SK-N-MC (cell line): ENCODE results near the gene CRABP2.

Experiments used
- DNase-seq: peaks from one replicate; pipeline ENCODE4 v3.0.0-alpha.2; 2011; ENCODE audit warnings: low read depth, low spot score
- H3K27ac ChIP-seq: fragments of 200-600 bp; sonication (generic); 2 replicates; pipeline ENCODE4 v1.5.1; 2016; ENCODE audit warnings: mixed run types
- H3K36me3 ChIP-seq: fragments of 200-600 bp; sonication (generic); 2 replicates; pipeline ENCODE4 v1.6.1; 2017; ENCODE audit warnings: antibody characterized with exemption, low read length, mixed read lengths; ENCODE audit not compliant: insufficient read depth
- H3K4me3 ChIP-seq: fragments of 200-600 bp; sonication (generic); 2 replicates; pipeline ENCODE4 v1.5.1; 2016
- H3K9ac ChIP-seq: fragments of 200-600 bp; sonication (generic); 2 replicates; pipeline ENCODE4 v1.8.0; 2017; ENCODE audit warnings: mixed run types, mixed read lengths; ENCODE audit not compliant: insufficient read length
- H3K9me3 ChIP-seq: fragments of 200-600 bp; sonication (generic); 2 replicates; pipeline ENCODE4 v1.6.1; 2017; ENCODE audit warnings: low read depth, mild to moderate bottlenecking, antibody characterized with exemption, low read length, moderate library complexity, mixed read lengths
- EZH2 ChIP-seq: fragments of 200-600 bp; sonication (generic); IDR thresholded peaks from one replicate; pipeline ENCODE4 v1.6.1; 2017; ENCODE audit warnings: antibody characterized with exemption
- FOXP2 ChIP-seq: optimal IDR thresholded peaks from 2 replicates; pipeline ENCODE3; 2011; ENCODE audit warnings: mild to moderate bottlenecking, moderate library complexity; ENCODE audit not compliant: insufficient read depth; ENCODE audit errors: extremely low read length, control extremely low read depth
- POLR2AphosphoS5 ChIP-seq: IDR thresholded peaks from 2 replicates; pipeline ENCODE4 v1.6.1; 2012; ENCODE audit warnings: mild to moderate bottlenecking, low read depth, low read length, borderline replicate concordance

CRABP2 gene

DNA sequence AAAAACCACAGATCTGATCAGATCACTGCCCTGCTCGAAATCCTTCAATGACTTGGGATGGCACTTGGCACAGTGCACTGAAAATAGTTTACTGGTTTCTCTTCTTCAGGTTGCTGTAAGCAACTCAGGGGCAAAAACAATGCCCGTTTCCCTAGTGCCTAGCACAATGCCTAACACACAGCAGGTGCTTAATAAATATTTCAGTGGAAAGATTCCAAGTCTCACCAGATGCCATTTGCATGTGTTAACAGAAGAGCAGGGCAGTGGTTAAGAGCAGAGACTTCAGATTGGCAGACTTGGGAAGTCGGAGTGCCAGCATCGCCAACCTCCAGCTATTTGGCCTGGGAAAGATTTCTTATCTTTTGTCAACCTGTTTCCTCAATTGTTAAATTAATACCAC is 12.0 kb upstream of the CRABP2 start:
- H3K4me3 ChIP-seq: no peak overlapping the region
- H3K27ac ChIP-seq: no peak overlapping the region
- H3K9ac ChIP-seq: no peak overlapping the region
- no peaks in the 10 kb centered on the region for H3K9me3 ChIP-seq
- peaks cover 13% of the 10 kb centered on the region; the same call in 1 of the 2 replicates for H3K36me3 ChIP-seq
- TF ChIP-seq EZH2: no peak
- TF ChIP-seq FOXP2: no peak
- no peak for TF ChIP-seq POLR2AphosphoS5
- DNase-seq: no peak

DNA sequence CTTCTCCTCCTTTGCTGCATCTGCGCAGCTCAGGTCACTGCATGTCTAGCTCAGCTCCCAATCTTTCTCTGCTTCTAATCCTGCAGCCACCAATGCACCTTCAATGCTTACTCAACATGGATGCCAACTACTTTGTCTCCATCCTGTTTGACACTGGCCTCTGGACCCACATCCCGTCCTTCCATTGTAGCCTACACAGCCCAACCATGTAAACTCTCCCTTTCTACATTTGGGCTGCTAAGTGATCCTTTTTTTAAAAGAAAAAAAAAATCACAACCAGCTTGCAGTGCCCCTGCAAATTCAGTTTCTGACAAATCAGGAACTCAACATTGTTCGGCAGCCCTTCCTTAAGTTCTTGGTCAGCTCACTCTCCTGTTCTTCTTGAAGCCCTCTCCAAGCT is 9.4 kb upstream of the CRABP2 start:
- DNase-seq: no peak
- no peaks in the 10 kb centered on the region for H3K36me3 ChIP-seq
- H3K27ac ChIP-seq: no peak overlapping the region
- no peak overlapping the region for H3K9ac ChIP-seq
- H3K4me3 ChIP-seq: no peak overlapping the region
- TF ChIP-seq POLR2AphosphoS5: no peak
- H3K9me3 ChIP-seq: no peaks in the 10 kb centered on the region

DNA sequence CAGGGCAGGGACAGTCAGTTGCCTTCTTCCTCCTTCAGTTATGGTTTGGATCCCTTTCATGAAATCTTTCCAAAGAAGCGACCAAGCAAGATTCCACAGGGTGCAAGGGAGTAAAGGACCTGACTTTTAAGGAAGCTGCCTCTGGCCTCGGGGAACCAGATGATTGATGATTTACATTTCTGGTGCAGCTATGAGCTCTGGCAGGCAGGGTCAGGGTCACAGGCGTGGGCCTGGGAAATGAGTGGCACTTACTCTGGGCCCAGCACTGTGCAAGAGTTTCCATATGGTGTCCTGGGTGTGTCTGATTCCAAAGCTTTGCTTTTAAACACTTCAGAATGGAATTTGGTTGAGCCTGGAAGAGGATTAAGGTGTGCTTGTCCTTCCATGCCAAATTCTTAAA is 7.2 kb upstream of the CRABP2 start:
- H3K27ac ChIP-seq: no peak overlapping the region
- H3K9me3 ChIP-seq: no peaks in the 10 kb centered on the region
- TF ChIP-seq EZH2 (no peak), FOXP2 (no peak), POLR2AphosphoS5 (no peak)
- H3K36me3 ChIP-seq: no peaks in the 10 kb centered on the region
- H3K4me3 ChIP-seq: no peak overlapping the region
- H3K9ac ChIP-seq: no peak overlapping the region
- DNase-seq: no peak

DNA sequence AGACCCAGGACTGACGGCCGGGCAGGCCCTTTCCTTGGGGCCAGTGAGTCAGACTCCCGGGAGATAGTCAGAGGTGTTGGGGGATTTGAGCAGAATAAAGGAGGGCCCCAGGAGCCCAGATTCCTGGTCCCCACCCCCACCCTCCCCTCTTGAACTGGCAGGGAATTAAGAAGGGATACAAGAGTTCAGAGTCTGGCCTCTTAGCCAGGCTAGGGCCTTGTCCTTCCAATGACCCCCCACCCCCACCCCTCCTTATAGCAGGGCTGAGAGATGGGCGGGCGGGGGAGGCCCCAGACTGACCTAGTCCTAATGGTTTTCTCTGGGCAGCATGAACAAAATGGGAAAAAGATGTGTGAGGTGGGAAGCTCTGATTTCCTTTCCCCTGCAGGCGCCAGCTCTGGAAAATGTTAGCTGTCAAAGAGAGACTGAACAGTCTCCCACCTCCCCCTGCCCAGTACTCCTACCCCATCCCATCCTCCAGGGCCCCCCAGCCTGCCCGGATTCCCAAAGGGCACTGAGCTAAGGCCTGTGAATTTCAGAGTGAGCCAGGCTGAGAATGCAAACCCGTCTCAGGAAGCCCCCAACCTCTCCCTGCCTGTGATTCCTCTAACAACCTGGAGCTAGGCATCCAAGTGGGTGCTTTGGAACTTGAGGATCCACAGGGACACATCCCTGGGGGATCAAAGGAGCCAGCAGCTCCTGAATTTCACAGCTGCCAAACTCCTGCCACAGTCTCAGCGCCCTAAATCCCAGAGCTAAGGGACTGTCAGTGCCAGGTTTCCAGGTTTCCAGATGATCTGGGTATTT is 5.8 kb upstream of the CRABP2 start:
- TF ChIP-seq EZH2: no peak
- TF ChIP-seq POLR2AphosphoS5: no peak
- no peak for TF ChIP-seq FOXP2
- DNase-seq: no peak
- Histone ChIP-seq H3K4me3 (no peak overlapping the region), H3K27ac (no peak overlapping the region), H3K36me3 (no peaks in the 10 kb centered on the region), H3K9ac (no peak overlapping the region), H3K9me3 (no peaks in the 10 kb centered on the region)

DNA sequence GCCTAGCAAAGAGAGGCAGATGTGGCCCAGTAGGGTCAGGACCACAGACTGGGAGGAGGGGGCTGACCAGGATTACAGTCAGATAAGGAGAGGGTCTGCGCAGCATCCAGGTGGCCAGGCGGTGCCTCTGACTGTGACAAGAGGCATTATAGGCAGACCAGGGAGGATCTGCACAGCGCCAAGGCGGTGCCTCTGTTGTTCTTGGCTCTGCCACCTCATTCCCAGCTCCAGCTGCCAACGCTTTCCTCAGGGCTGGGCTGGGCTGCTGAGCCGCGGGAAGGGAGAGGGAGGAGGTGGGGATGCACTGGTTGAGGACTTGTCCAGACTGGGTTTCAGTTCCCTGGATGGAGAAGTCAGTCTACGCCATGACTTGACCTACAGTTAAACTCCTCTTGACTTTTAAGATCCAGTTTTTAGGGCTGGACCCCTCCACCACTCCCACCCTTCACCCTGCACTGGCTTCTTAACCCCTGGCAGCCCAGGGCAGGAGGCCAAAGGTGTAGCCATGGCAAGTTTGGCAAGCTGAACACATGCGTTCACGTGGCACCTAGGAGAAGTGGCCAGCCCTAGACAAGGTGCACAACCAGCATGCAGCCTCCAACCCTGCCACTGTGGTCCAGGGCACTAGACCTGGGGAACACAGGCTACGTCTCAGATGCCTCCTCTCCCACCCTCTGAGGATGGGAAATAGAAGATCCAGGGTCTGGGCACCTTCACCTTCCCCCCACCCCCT is 4.5 kb upstream of the CRABP2 start:
- H3K9me3 ChIP-seq: no peaks in the 10 kb centered on the region
- no peak overlapping the region for H3K9ac ChIP-seq
- DNase-seq: no peak
- H3K27ac ChIP-seq: no peak overlapping the region
- no peak for TF ChIP-seq POLR2AphosphoS5
- no peak for TF ChIP-seq EZH2
- TF ChIP-seq FOXP2: no peak
- no peak overlapping the region for H3K4me3 ChIP-seq
- no peaks in the 10 kb centered on the region for H3K36me3 ChIP-seq

DNA sequence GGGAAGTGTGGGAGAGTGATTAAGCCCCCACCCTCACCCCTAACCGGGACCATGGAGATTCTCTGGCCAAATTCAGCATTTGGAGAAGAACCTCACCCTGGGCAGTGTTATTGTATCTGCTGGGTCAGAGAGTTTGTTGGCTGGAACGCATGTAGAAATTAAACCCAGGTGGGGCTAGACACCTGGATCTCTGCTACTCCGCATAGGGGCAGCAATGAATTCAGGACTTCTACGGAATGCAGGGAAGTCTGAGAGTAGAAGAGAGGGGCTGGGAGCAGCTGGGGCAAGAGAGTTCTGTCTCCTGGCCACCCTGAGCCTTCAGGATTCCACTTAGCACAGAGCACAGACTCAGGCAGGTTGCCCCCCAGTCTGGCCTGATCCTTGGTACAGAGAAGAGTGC is 3.6 kb upstream of the CRABP2 start:
- no peak overlapping the region for H3K9ac ChIP-seq
- 0 out of 2 replicates have a peak overlapping the region, but pooled peaks have one; percentile 13 for H3K27ac ChIP-seq
- no peak for TF ChIP-seq POLR2AphosphoS5
- no peak for TF ChIP-seq FOXP2
- TF ChIP-seq EZH2: no peak
- H3K4me3 ChIP-seq: no peak overlapping the region
- H3K9me3 ChIP-seq: no peaks in the 10 kb centered on the region
- DNase-seq: no peak
- no peaks in the 10 kb centered on the region for H3K36me3 ChIP-seq

DNA sequence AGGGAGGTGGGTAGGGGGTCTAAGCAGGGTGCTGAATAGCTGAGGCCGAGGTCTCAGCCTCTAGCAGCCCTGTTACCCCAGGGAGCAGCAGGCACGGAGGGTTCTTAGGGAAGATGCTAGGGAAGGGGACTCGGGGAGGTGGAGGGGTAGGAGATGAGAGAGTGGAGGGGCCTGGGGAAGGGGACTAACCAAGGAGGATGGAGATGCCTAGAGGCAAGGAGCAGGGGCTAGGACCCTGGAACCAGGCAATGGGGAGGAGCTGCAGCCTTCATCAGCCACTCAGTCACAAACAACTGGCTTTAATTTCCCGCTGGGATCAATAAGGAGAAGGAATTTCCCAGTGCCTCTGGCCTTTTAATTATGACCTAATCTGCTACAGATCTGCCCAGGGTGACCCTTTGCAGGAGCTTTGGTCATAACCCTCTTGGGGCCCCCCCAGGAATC is 2.9 kb upstream of the CRABP2 start:
- Histone ChIP-seq H3K27ac (no peak overlapping the region), H3K4me3 (no peak overlapping the region), H3K9me3 (no peaks in the 10 kb centered on the region), H3K36me3 (no peaks in the 10 kb centered on the region), H3K9ac (no peak overlapping the region)
- no peak for TF ChIP-seq EZH2
- no peak for TF ChIP-seq POLR2AphosphoS5
- TF ChIP-seq FOXP2: no peak
- no peak for DNase-seq

DNA sequence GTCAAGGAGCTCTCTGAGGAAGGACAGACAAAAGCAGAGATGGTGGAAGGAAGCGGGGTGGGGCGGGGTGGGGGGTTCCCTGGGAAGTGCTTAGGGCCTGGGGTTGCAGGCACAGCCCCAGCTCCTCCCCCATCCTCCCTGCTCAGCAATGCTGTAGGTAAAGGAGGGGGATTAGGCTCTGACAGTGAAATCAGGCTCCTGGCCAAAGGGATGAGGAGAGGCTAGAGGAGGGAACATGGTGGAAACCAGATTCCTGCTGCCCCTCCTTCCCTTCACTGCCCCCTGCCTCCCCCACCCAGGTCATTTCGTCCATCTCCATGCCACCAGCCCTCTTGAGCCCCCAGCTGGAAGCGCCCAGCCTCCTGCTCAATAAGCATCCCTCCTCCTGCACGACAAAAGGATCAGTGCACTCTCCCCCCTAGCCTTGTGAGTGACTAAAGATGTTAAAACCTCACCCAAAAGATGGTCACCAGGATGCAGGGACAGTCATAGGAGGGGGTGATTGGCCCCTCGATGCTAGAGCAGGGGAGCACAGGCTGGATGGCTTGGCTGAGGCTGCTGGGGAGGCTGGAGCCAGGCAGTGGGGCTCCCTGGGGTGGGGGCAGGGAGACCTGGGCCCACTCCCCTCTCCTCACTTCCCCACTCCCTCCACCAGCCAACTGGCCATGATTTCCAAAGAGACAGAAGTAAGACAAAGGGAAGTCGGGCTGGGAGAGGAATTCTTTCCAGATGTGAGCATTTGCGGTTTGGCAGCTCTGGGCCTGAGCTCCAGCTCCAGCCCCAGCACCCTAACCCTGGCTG is 2.2 kb upstream of the CRABP2 start:
- no peak for DNase-seq
- no peak overlapping the region for H3K4me3 ChIP-seq
- no peak overlapping the region for H3K27ac ChIP-seq
- TF ChIP-seq POLR2AphosphoS5: no peak
- no peak for TF ChIP-seq EZH2
- TF ChIP-seq FOXP2: no peak
- no peaks in the 10 kb centered on the region for H3K36me3 ChIP-seq
- no peak overlapping the region for H3K9ac ChIP-seq
- H3K9me3 ChIP-seq: no peaks in the 10 kb centered on the region
